Measurements from ENCODE around the gene CDC34. TPM values are rescaled to one million over a fixed set of nuclear protein-coding genes. Genes with fewer than 3 reads are reported as not detected.

The CDC34 gene
- total RNA-seq, 6 experiments from 2014 or later: 63.8 to 79.9 (median 64.6) TPM

DNA sequence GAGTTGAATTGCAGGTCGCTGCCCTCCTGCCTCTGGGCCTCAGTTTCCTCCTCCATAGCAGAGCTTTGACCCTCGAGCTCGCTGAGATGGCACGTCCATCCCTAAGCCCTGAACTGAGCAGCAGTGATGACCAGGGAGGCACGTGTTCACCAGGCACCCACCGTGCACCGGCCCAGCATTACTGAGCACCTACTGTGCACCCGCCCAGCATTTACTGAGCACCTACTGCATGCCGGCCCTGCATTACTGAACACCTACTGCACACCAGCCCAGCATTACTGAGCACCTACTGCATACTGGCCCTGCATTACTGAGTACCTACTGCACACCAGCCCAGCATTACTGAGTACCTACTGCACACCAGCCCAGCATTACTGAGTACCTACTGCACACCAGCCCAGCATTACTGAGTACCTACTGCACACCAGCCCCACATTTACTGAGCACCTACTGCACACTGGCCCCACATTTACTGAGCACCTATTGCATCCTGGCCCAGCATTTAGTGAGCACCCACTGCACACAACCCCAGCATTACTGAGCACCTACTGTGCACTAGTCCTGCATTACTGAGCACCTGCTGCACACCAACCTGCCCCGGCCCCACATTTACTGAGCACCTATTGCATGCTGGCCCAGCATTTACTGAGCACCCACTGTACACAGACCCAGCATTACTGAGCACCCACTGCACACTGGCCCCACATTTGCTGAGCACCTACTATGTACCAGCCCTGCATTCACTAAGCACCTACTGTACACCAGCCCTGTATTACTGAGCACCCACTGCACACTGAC is 18.0 kb upstream of the CDC34 start:
- H3K4me3 Mint-ChIP-seq: no peak overlapping the region
- peaks cover 20% of the 10 kb centered on the region for H3K4me1 Mint-ChIP-seq (ENCODE audit: low read depth)
- H3K27ac Mint-ChIP-seq: no peak overlapping the region; the same call in 1 of the 2 replicates
- H3K36me3 Mint-ChIP-seq (ENCODE audit: low read depth): peaks cover 11% of the 10 kb centered on the region
- TF ChIP-seq, protein P1, sequence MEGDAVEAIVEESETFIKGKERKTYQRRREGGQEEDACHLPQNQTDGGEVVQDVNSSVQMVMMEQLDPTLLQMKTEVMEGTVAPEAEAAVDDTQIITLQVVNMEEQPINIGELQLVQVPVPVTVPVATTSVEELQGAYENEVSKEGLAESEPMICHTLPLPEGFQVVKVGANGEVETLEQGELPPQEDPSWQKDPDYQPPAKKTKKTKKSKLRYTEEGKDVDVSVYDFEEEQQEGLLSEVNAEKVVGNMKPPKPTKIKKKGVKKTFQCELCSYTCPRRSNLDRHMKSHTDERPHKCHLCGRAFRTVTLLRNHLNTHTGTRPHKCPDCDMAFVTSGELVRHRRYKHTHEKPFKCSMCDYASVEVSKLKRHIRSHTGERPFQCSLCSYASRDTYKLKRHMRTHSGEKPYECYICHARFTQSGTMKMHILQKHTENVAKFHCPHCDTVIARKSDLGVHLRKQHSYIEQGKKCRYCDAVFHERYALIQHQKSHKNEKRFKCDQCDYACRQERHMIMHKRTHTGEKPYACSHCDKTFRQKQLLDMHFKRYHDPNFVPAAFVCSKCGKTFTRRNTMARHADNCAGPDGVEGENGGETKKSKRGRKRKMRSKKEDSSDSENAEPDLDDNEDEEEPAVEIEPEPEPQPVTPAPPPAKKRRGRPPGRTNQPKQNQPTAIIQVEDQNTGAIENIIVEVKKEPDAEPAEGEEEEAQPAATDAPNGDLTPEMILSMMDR (IDR thresholded peaks at IDR 0.05): no peak
- DNase-seq: no peak
- no peaks in the 10 kb centered on the region for H3K9me3 Mint-ChIP-seq
- H3K27me3 Mint-ChIP-seq (ENCODE audit: insufficient read depth): peaks cover 1% of the 10 kb centered on the region

DNA sequence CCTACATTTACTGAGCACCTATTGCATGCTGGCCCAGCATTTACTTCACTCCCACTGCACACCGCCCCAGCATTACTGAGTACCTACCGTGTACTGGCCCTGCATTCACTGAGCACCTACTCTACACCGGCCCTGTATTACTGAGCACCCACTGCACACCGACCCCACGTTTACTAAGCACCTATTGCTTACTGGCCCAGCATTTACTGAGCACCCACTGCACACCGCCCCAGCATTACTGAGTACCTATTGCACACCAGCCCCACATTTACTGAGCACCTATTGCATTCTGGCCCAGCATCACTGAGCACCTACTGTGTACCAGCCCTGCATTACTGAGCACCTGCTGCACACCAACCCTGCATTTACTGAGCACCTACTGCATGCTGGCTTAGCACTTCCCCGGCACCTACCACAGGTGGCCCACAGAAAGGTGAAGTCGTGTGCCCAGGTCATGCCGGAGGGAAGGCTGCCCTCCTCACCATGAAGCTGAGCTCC is 17.3 kb upstream of the CDC34 start:
- DNase-seq: no peak
- Mint-ChIP-seq H3K27ac (no peak overlapping the region; the same call in 1 of the 2 replicates), H3K4me3 (no peak overlapping the region), H3K27me3 (ENCODE audit: insufficient read depth) (peaks cover 1% of the 10 kb centered on the region), H3K36me3 (ENCODE audit: low read depth) (peaks cover 11% of the 10 kb centered on the region), H3K9me3 (no peaks in the 10 kb centered on the region), H3K4me1 (ENCODE audit: low read depth) (peaks cover 16% of the 10 kb centered on the region)
- TF ChIP-seq, protein P1 (IDR thresholded peaks at IDR 0.05): no peak

DNA sequence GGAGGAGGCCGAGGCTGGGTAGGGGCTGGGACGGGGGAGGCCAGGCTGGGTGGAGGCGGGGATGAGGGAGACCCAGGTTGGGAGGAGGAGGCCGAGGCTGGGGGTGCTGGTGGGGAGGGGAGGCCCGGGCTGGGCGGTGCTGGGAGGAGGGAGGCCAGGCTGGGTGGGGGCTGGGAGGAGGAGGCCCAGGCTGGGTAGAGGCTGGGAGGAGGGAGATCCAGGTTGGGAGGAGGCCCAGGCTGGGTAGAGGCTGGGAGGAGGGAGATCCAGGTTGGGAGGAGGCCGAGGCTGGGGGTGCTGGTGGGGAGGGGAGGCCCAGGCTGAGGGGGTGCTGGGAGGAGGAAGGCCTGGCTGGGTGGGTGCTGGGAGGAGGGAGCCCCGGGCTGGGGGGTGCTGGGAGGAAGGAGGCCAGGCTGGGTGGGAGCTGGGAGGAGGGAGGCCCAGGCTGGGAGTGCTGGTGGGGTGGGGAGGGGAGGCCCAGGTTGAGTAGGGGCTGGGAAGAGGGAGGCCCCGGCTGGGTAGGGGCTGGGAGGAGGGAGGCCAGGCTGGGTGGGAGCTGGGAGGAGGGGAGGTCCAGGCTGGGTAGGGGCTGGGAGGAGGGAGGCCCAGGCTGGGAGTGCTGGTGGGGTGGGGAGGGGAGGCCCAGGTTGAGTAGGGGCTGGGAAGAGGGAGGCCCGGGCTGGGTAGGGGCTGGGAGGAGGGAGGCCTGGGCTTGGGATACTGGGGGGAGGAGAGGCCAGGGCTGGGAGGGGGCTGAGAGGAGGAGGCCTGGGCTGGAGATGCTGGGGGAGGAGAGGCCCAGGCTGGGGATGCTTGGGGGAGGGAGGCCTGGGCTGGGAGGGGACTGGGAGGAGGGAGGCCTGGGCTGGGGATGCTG is 13.6 kb upstream of the CDC34 start:
- Mint-ChIP-seq H3K36me3 (ENCODE audit: low read depth) (peaks cover 20% of the 10 kb centered on the region), H3K9me3 (no peaks in the 10 kb centered on the region; the same call in 1 of the 2 replicates), H3K27ac (no peak overlapping the region), H3K4me1 (ENCODE audit: low read depth) (peaks cover 5% of the 10 kb centered on the region; the same call in 1 of the 2 replicates), H3K4me3 (no peak overlapping the region), H3K27me3 (ENCODE audit: insufficient read depth) (peaks cover 1% of the 10 kb centered on the region; the same call in 1 of the 2 replicates)
- TF ChIP-seq, protein P1 (IDR thresholded peaks at IDR 0.05): no peak
- no peak for DNase-seq

DNA sequence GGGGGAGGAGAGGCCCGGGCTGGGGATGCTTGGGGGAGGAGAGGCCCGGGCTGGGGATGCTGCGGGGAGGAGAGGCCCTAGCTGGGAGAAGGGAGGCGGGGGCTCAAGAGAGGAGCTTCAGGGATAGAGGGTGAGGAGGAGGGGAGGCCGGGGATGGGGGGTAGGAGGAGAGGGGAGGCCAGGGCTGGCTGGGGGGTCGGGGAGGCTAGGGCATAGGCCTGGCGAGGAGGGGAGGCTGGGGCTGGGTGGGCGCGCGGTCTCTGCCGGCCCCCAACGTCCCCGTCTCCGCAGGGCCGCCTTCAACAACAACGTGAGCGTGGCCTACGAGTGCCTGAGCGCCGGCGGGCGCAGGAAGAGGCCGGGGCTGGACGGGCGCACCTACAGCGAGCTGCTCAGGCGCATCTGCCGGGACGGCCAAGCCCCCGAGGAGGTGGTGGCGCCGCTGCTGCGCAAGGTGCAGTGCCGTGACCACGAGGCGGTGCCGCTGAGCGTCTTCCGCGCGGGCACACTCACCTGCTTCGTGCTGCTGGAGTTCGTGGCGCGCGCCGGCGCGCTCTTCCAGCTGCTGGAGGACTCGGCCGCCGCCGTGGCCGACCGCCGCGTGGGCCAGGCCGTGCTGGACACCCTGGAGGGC is 12.8 kb upstream of the CDC34 start:
- H3K27ac Mint-ChIP-seq: no peak overlapping the region
- H3K36me3 Mint-ChIP-seq (ENCODE audit: low read depth): peaks cover 15% of the 10 kb centered on the region
- H3K4me1 Mint-ChIP-seq (ENCODE audit: low read depth): peaks cover 5% of the 10 kb centered on the region; the same call in 1 of the 2 replicates
- H3K27me3 Mint-ChIP-seq (ENCODE audit: insufficient read depth): no peaks in the 10 kb centered on the region; the same call in 1 of the 2 replicates
- no peaks in the 10 kb centered on the region; the same call in 1 of the 2 replicates for H3K9me3 Mint-ChIP-seq
- TF ChIP-seq, protein P1 (IDR thresholded peaks at IDR 0.05): no peak
- no peak for DNase-seq
- H3K4me3 Mint-ChIP-seq: no peak overlapping the region

DNA sequence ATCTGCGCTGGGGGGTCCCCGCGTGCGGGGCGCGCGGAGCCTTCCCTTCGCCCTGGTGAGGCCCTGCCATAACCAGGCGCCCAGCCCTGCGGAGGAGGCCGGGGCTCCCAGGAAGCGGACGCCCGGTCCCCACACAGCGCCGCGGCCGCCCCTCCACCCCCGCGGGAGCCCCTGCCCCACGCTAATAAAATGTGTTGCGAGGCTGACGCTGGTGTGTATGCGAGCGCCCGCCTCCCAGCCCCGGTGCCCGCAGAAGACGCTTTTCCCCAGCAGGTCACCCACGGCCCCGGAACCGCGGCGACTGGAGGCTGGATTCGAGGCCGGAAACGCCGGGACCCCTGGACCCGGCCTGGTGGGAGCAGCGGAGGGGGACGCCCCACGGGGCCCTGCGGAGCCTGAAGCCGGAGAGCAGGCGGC is 12.1 kb upstream of the CDC34 start:
- Mint-ChIP-seq H3K9me3 (no peaks in the 10 kb centered on the region; the same call in 1 of the 2 replicates), H3K4me3 (no peak overlapping the region), H3K27me3 (ENCODE audit: insufficient read depth) (no peaks in the 10 kb centered on the region; the same call in 1 of the 2 replicates), H3K4me1 (ENCODE audit: low read depth) (peaks cover 5% of the 10 kb centered on the region; the same call in 1 of the 2 replicates), H3K27ac (no peak overlapping the region), H3K36me3 (ENCODE audit: low read depth) (peaks cover 9% of the 10 kb centered on the region)
- no peak for DNase-seq
- TF ChIP-seq, protein P1 (IDR thresholded peaks at IDR 0.05): no peak

Data from HFFc6 (cell line).